T-helper 2 cell treated with Interferon-gamma antibody and Interleukin-4, amounts not matched to agents 5 μg/mL and 100 μg/mL, for 36 hours (primary cell): ENCODE measurements around the gene SIRPA.

Experiments
- DNase-seq: peaks from one replicate; pipeline ENCODE4 v3.0.0; 2021; ENCODE audit warnings: low spot score
- H3K27ac Mint-ChIP-seq: one replicate; pipeline ENCODE4 v1.8.0; 2021; ENCODE audit warnings: mild to moderate bottlenecking, mixed read lengths
- H3K27me3 Mint-ChIP-seq: one replicate; pipeline ENCODE4 v1.8.0; 2021; ENCODE audit warnings: low read depth, mixed read lengths
- H3K36me3 Mint-ChIP-seq: one replicate; pipeline ENCODE4 v1.8.0; 2021; ENCODE audit warnings: low read depth, mixed read lengths
- H3K4me1 Mint-ChIP-seq: one replicate; pipeline ENCODE4 v1.8.0; 2021; ENCODE audit warnings: low read depth, mixed read lengths
- H3K4me3 Mint-ChIP-seq: one replicate; pipeline ENCODE4 v1.8.0; 2022; ENCODE audit warnings: mild to moderate bottlenecking, moderate library complexity, mixed read lengths
- H3K9me3 Mint-ChIP-seq: one replicate; pipeline ENCODE4 v1.8.0; 2021; ENCODE audit warnings: mixed read lengths

SIRPA gene

GRCh38 chr20:1894951-1895673, at the start of gene SIRPA:
TSS of gene SIRPA (plus strand) at chr20:1895407. CDS start at chr20:1895448, 41 bp downstream.
- no peak for DNase-seq
- Mint-ChIP-seq H3K4me3 (peak within 1 kb of the TSS; percentile 45), H3K36me3 (no peaks in the 10 kb centered on the region), H3K27me3 (peaks cover 74% of the 10 kb centered on the region), H3K27ac (no peak within 1 kb of the TSS), H3K4me1 (no peaks in the 10 kb centered on the region), H3K9me3 (no peaks in the 10 kb centered on the region)

- no peaks in the 10 kb centered on the region for H3K27me3 Mint-ChIP-seq
- H3K4me3 Mint-ChIP-seq = no peak overlapping the region
- H3K9me3 Mint-ChIP-seq = no peaks in the 10 kb centered on the region
- peaks cover 12% of the 10 kb centered on the region for H3K4me1 Mint-ChIP-seq
- DNase-seq = no peak
- no peaks in the 10 kb centered on the region for H3K36me3 Mint-ChIP-seq
- H3K27ac Mint-ChIP-seq = no peak overlapping the region
These were observed 49.5 kb upstream of the SIRPA start for GRCh38 chr20:1845701-1846100.

GRCh38 chr20:1846341-1846740, 48.9 kb upstream of the SIRPA start:
- H3K27me3 Mint-ChIP-seq = no peaks in the 10 kb centered on the region
- H3K4me3 Mint-ChIP-seq = no peak overlapping the region
- H3K36me3 Mint-ChIP-seq = no peaks in the 10 kb centered on the region
- no peak for DNase-seq
- no peaks in the 10 kb centered on the region for H3K9me3 Mint-ChIP-seq
- peaks cover 18% of the 10 kb centered on the region for H3K4me1 Mint-ChIP-seq
- no peak overlapping the region for H3K27ac Mint-ChIP-seq

GRCh38 chr20:1846876-1847275, 48.3 kb upstream of the SIRPA start:
- no peak overlapping the region for H3K27ac Mint-ChIP-seq
- H3K4me1 Mint-ChIP-seq = peaks cover 18% of the 10 kb centered on the region
- H3K4me3 Mint-ChIP-seq = no peak overlapping the region
- DNase-seq = no peak
- H3K9me3 Mint-ChIP-seq = no peaks in the 10 kb centered on the region
- no peaks in the 10 kb centered on the region for H3K27me3 Mint-ChIP-seq
- H3K36me3 Mint-ChIP-seq = no peaks in the 10 kb centered on the region

- H3K4me3 Mint-ChIP-seq = no peak overlapping the region
- no peaks in the 10 kb centered on the region for H3K9me3 Mint-ChIP-seq
- H3K27ac Mint-ChIP-seq = no peak overlapping the region
- DNase-seq = no peak
- no peaks in the 10 kb centered on the region for H3K27me3 Mint-ChIP-seq
- H3K36me3 Mint-ChIP-seq = no peaks in the 10 kb centered on the region
- peaks cover 16% of the 10 kb centered on the region for H3K4me1 Mint-ChIP-seq
These were observed 47.4 kb upstream of the SIRPA start for GRCh38 chr20:1847780-1848179.

- Mint-ChIP-seq H3K27ac (no peak overlapping the region), H3K4me3 (no peak overlapping the region), H3K36me3 (no peaks in the 10 kb centered on the region), H3K27me3 (no peaks in the 10 kb centered on the region), H3K4me1 (peaks cover 16% of the 10 kb centered on the region), H3K9me3 (no peaks in the 10 kb centered on the region)
- no peak for DNase-seq
These were observed 46.8 kb upstream of the SIRPA start for GRCh38 chr20:1848373-1848772.

- H3K4me3 Mint-ChIP-seq = no peak overlapping the region
- no peaks in the 10 kb centered on the region for H3K9me3 Mint-ChIP-seq
- H3K27me3 Mint-ChIP-seq = peaks cover 2% of the 10 kb centered on the region
- peak overlapping the region; percentile 76 for H3K27ac Mint-ChIP-seq
- H3K36me3 Mint-ChIP-seq = no peaks in the 10 kb centered on the region
- DNase-seq = no peak
- H3K4me1 Mint-ChIP-seq = peaks cover 11% of the 10 kb centered on the region
These were observed 43.8 kb upstream of the SIRPA start for GRCh38 chr20:1851396-1851795.

- peaks cover 11% of the 10 kb centered on the region for H3K4me1 Mint-ChIP-seq
- no peaks in the 10 kb centered on the region for H3K9me3 Mint-ChIP-seq
- no peaks in the 10 kb centered on the region for H3K36me3 Mint-ChIP-seq
- H3K27ac Mint-ChIP-seq = no peak overlapping the region
- peaks cover 4% of the 10 kb centered on the region for H3K27me3 Mint-ChIP-seq
- no peak for DNase-seq
- H3K4me3 Mint-ChIP-seq = no peak overlapping the region
These were observed 41.7 kb upstream of the SIRPA start for GRCh38 chr20:1853473-1853872.

- Mint-ChIP-seq H3K9me3 (no peaks in the 10 kb centered on the region), H3K4me1 (peaks cover 11% of the 10 kb centered on the region), H3K27me3 (peaks cover 4% of the 10 kb centered on the region), H3K4me3 (no peak overlapping the region), H3K36me3 (no peaks in the 10 kb centered on the region), H3K27ac (no peak overlapping the region)
- no peak for DNase-seq
These were observed 41.0 kb upstream of the SIRPA start for GRCh38 chr20:1854246-1854645.

GRCh38 chr20:1855109-1855508, 40.1 kb upstream of the SIRPA start:
- Mint-ChIP-seq H3K9me3 (no peaks in the 10 kb centered on the region), H3K27ac (no peak overlapping the region), H3K36me3 (no peaks in the 10 kb centered on the region), H3K4me1 (peaks cover 10% of the 10 kb centered on the region), H3K27me3 (peaks cover 4% of the 10 kb centered on the region), H3K4me3 (no peak overlapping the region)
- DNase-seq = no peak

- Mint-ChIP-seq H3K4me3 (no peak overlapping the region), H3K9me3 (no peaks in the 10 kb centered on the region), H3K36me3 (no peaks in the 10 kb centered on the region), H3K4me1 (peaks cover 6% of the 10 kb centered on the region), H3K27ac (no peak overlapping the region), H3K27me3 (peaks cover 4% of the 10 kb centered on the region)
- no peak for DNase-seq
These were observed 39.5 kb upstream of the SIRPA start for GRCh38 chr20:1855690-1856089.

GRCh38 chr20:1856424-1856823, 38.8 kb upstream of the SIRPA start:
- Mint-ChIP-seq H3K4me3 (no peak overlapping the region), H3K9me3 (no peaks in the 10 kb centered on the region), H3K27me3 (peaks cover 4% of the 10 kb centered on the region), H3K27ac (no peak overlapping the region), H3K36me3 (no peaks in the 10 kb centered on the region), H3K4me1 (no peaks in the 10 kb centered on the region)
- no peak for DNase-seq

- no peak overlapping the region for H3K4me3 Mint-ChIP-seq
- no peak for DNase-seq
- H3K9me3 Mint-ChIP-seq = no peaks in the 10 kb centered on the region
- no peak overlapping the region for H3K27ac Mint-ChIP-seq
- H3K27me3 Mint-ChIP-seq = peaks cover 4% of the 10 kb centered on the region
- H3K36me3 Mint-ChIP-seq = no peaks in the 10 kb centered on the region
- H3K4me1 Mint-ChIP-seq = no peaks in the 10 kb centered on the region
These were observed 37.7 kb upstream of the SIRPA start for GRCh38 chr20:1857466-1857865.

GRCh38 chr20:1858871-1859270, 36.3 kb upstream of the SIRPA start:
- Mint-ChIP-seq H3K27me3 (peaks cover 4% of the 10 kb centered on the region), H3K4me3 (no peak overlapping the region), H3K27ac (no peak overlapping the region), H3K36me3 (no peaks in the 10 kb centered on the region), H3K9me3 (no peaks in the 10 kb centered on the region), H3K4me1 (no peaks in the 10 kb centered on the region)
- no peak for DNase-seq

- Mint-ChIP-seq H3K9me3 (no peaks in the 10 kb centered on the region), H3K36me3 (no peaks in the 10 kb centered on the region), H3K27me3 (peaks cover 4% of the 10 kb centered on the region), H3K4me3 (no peak overlapping the region), H3K4me1 (no peaks in the 10 kb centered on the region), H3K27ac (no peak overlapping the region)
- no peak for DNase-seq
These were observed 34.8 kb upstream of the SIRPA start for GRCh38 chr20:1860446-1860845.
